GM12874 (cell line): Measurements from ENCODE around the gene GORASP2.

Source experiments
- CTCF ChIP-seq: IDR thresholded peaks from 2 replicates; pipeline ENCODE4 v1.5.1; 2011; ENCODE audit warnings: low read depth, mild to moderate bottlenecking, control low read depth, low read length, moderate library complexity; ENCODE audit not compliant: insufficient read depth

Gene GORASP2

GRCh38 chr2:170986566-170987258, 57.7 kb downstream of the GORASP2 start:
- TF ChIP-seq CTCF, result no peak

DNA sequence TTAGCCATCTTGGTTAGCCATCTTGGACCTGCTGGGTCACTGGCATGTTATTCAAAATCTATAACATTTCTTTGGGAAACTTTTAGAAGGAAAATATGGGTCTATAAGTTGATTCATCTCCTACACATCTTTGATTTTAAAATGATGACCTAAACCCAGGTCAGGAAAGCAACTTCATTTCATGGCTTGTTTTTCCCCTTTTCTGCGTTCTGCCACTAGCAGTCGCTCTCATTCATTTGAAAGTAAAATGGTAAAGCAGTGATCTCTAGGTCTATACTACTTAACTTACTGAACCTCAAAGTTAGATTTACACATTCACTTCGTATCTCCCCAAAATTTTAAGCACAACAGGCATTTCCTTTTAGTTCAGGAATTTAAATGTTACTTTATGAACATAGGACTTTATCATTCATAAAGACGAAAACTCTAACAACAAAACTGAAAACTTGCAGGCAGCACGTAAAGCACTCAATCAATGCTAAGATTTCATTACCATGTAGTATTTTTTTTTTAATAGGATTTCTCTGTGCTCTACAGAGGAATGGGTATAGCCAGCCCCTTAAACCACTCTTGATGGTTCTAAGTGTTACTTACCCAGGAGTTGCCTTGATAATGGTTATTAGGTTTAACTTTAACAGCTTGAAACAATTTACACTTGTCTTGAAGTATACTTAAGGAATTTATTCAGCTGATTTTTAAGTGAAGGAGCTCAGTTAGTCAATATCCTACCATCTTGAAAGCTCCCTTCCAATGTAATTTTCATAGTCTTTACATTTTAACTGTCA, 62.5 kb downstream of the GORASP2 start:
- no peak for TF ChIP-seq CTCF

GRCh38 chr2:170996316-170996715, 67.3 kb downstream of the GORASP2 start:
- TF ChIP-seq CTCF, result no peak

DNA sequence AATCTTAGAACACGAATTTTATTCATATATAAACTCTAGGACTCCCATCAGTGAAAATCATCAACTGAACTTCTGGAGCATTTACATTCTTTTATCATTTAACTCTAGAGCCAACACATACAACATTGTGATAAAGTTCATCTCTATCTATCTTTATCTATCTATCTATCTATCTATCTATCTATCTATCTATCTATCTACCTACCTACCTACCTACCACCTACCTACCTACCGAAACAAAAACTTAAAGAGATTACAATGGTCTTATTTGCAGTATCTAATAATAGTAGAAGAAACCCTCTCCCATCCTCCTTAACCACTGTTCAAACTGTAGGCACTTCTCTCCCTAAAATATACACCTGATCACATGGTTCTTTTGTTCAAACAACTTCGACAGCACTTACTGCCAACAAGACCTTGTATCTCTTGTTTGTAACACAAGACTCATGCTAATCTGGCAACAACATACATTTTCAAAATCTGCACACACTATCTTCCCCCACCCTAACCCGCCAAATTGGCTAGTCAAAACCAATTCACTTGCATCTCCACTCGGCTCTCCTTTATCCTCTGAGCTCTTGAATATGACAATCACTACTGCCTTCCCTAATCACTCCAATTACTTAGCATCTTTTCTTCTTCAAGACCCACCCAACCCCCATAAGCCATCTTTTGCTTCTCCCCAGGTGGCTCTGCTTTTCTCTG, 69.0 kb downstream of the GORASP2 start:
- TF ChIP-seq CTCF, result no peak

DNA sequence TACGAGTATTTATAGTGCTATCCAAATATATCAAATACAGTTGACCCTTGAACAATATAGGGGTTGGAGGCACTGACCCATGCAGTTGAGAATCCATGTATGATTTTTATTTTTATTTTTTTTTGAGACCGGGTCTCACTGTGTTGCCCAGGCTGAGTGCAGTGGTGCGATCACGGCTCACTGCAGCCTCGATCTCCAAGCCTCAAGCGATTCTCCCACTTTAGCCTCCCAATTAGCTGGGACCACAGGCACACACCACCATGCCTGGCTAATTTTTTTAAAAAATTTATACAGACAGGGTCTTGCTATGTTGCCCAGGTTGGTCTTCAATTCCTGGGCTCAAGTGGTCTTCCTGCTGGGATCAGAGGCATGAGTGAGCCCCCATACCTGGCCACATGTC, 70.6 kb downstream of the GORASP2 start:
- TF ChIP-seq CTCF, result no peak

DNA sequence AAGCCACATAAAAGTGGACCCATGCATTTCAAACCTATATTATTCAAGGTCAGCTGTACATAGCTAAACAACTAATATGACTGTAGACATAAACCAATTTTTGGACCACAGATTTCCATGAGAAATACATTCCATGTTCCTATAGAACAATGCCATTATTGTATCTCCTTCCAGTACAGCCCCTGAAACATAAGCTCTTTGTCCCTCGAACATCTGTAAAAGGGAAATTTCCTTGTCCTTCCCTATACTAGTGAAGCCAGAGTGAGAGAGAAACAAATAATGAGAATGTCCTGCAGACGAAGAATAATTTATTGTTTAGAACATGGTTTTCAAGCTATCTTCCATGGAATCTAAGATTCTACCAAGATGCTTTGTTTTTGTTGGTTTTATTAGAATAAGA, 75.3 kb downstream of the GORASP2 start:
- no peak for TF ChIP-seq CTCF

DNA sequence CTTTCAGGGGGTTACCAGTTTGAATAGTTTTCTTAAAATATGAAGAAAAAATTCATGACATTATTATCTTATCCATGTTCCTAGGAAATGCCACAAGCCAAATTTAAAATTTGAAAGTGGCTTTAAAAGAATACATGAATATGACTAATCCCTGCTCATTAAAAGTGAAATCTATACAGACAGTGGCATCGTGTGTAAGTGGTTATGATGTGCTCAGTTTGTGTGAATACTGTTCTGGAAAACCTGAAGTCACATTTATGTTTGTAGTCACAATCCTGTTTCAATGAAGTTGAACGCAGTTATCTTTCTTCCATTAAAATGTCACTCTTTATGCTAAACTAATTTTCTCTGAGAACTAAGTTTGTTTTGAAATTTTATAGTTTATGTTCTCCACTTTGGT, 75.8 kb downstream of the GORASP2 start:
- no peak for TF ChIP-seq CTCF
